Activated CD4-positive, alpha-beta T cell treated with anti-CD3 and anti-CD28 coated beads, Interleukin-2, amount 10 ng/mL, durations not matched to agents 24 days and 14 days (primary cell): ENCODE measurements around the gene DNAH8. TPM values are rescaled to one million over a fixed set of nuclear protein-coding genes. Genes with fewer than 3 reads are reported as not detected.

Experiments used
- DNase-seq: peaks from one replicate; pipeline ENCODE4 v3.0.0; 2022
- H3K27ac Mint-ChIP-seq: one replicate; pipeline ENCODE4 v1.8.0; 2022; ENCODE audit warnings: mild to moderate bottlenecking, mixed read lengths
- H3K27me3 Mint-ChIP-seq: one replicate; pipeline ENCODE4 v1.8.0; 2022; ENCODE audit warnings: mixed read lengths
- H3K36me3 Mint-ChIP-seq: one replicate; pipeline ENCODE4 v1.8.0; 2022; ENCODE audit warnings: low read depth, mild to moderate bottlenecking, mixed read lengths
- H3K4me1 Mint-ChIP-seq: one replicate; pipeline ENCODE4 v1.8.0; 2021; ENCODE audit warnings: mixed read lengths
- H3K4me3 Mint-ChIP-seq: one replicate; pipeline ENCODE4 v1.8.0; 2022; ENCODE audit warnings: mild to moderate bottlenecking, moderate library complexity, mixed read lengths
- H3K9me3 Mint-ChIP-seq: one replicate; pipeline ENCODE4 v1.8.0; 2021; ENCODE audit warnings: mixed read lengths
- intact Hi-C: fragments of 100-400 bp; cut with micrococcal nuclease; formaldehyde crosslinking; loops from one replicate; pipeline ENCODE4 v1.15.1; 2023
- total RNA-seq: library from RNA; stranded (reverse); gene quantifications from 2 replicates; pipeline ENCODE4 v1.2.3, GENCODE V29; 2022

The DNAH8 gene
- total RNA-seq, 1 donor from 2014 or later = not detected

DNA sequence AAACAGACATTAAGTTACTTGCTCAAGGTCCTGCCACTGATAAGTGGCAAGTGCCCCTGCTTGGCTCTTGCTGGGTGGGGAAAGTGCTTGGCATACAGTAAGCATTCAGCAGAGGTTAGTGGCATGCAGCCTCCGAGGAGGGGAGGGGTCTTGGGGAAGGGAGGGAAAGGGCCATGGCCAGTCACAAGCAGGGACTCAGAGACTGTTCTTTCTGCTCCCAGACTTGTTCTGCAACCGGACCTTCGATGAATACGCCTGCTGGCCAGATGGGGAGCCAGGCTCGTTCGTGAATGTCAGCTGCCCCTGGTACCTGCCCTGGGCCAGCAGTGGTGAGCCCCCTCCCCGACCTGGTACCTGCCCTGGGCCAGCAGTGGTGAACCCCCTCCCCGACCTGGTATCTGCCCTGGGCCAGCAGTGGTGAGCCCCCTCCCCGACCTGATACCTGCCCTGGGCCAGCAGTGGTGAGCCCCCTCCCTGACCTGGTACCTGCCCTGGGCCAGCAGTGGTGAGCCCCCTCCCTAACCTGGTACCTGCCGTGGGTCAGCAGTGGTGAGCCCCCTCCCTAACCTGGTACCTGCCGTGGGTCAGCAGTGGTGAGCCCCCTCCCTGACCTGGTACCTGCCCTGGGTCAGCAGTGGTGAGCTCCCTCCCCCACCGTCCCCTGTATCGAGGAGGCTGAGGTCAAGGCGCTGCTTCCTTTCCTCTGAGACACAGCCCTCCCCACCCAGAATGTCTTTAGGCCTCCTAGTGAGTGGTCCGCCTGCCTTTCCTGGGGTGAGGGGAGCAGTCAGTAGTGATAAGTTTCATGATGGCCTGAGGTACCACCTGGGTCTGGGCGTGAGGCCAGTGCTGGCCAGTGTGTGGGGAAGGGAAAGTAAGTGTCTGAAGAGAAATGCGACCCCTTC lies 342.4 kb downstream of the DNAH8 start:
- H3K4me1 Mint-ChIP-seq = no peaks in the 10 kb centered on the region
- no peak for DNase-seq
- no peaks in the 10 kb centered on the region for H3K9me3 Mint-ChIP-seq
- no peak overlapping the region for H3K27ac Mint-ChIP-seq
- H3K36me3 Mint-ChIP-seq = no peaks in the 10 kb centered on the region
- H3K4me3 Mint-ChIP-seq = no peak overlapping the region
- intact Hi-C loops = no loop called here
- H3K27me3 Mint-ChIP-seq = peaks cover 22% of the 10 kb centered on the region

GRCh38 chr6:39058471-39059147 lies 343.5 kb downstream of the DNAH8 start:
- intact Hi-C loops = no loop called here
- no peaks in the 10 kb centered on the region for H3K36me3 Mint-ChIP-seq
- peaks cover 19% of the 10 kb centered on the region for H3K27me3 Mint-ChIP-seq
- no peak overlapping the region for H3K4me3 Mint-ChIP-seq
- no peak overlapping the region for H3K27ac Mint-ChIP-seq
- no peaks in the 10 kb centered on the region for H3K9me3 Mint-ChIP-seq
- H3K4me1 Mint-ChIP-seq = no peaks in the 10 kb centered on the region
- DNase-seq = no peak

DNA sequence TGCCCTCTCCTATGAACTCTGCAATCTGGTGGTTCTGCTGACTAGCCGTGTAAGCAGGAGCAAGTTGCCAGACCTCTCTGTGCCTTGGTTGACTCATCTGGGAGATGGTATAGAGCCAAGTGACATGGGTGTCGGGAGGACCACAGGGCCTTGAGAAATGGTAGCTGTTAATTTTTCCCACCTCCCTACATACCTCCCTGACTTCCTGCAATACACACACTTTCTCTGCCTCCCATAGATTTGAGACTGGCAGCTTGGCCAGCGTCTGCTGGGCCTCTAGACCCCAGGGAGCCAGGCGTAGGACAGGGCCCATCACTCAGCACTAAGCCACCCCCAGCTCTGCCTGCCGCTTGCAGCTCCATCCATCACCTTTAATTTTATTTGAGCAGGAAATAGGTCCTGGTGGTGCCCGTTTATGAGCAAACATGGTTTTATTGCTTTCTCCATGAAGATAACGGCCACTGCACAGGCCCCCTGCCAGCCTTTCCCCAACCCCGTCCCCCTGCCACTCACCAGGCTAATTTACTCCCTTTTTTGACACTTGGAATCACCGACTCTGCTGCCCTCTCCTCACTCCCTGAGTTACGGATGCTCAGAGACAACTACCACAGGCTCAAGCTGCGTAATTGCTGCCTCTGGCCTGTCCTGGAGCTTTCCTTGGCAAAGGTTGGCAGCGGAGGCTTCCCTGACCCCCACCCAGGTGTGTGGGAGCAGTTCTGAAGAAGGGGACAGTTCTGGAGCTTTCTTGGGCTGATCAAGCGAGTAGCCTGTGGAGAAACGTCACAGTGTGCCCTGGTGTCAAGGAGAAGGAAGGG lies 344.6 kb downstream of the DNAH8 start:
- Mint-ChIP-seq H3K4me1 (no peaks in the 10 kb centered on the region), H3K27ac (no peak overlapping the region), H3K27me3 (peaks cover 18% of the 10 kb centered on the region), H3K9me3 (no peaks in the 10 kb centered on the region), H3K4me3 (no peak overlapping the region), H3K36me3 (no peaks in the 10 kb centered on the region)
- intact Hi-C loops = no loop called here
- DNase-seq = no peak

- Mint-ChIP-seq H3K27ac (no peak overlapping the region), H3K4me1 (no peaks in the 10 kb centered on the region), H3K36me3 (no peaks in the 10 kb centered on the region), H3K27me3 (peaks cover 24% of the 10 kb centered on the region), H3K9me3 (no peaks in the 10 kb centered on the region), H3K4me3 (no peak overlapping the region)
- intact Hi-C loops = no loop called here
- DNase-seq = no peak
These were observed 345.5 kb downstream of the DNAH8 start for GRCh38 chr6:39060467-39061160.

GRCh38 chr6:39061182-39061581 lies 346.1 kb downstream of the DNAH8 start:
- Mint-ChIP-seq H3K9me3 (no peaks in the 10 kb centered on the region), H3K27ac (no peak overlapping the region), H3K4me1 (no peaks in the 10 kb centered on the region), H3K4me3 (no peak overlapping the region), H3K36me3 (no peaks in the 10 kb centered on the region), H3K27me3 (peaks cover 23% of the 10 kb centered on the region)
- DNase-seq = no peak
- intact Hi-C loops = no loop called here

- no peak for DNase-seq
- Mint-ChIP-seq H3K4me3 (no peak overlapping the region), H3K27ac (no peak overlapping the region), H3K36me3 (no peaks in the 10 kb centered on the region), H3K4me1 (no peaks in the 10 kb centered on the region), H3K9me3 (no peaks in the 10 kb centered on the region), H3K27me3 (peaks cover 21% of the 10 kb centered on the region)
- intact Hi-C loops = no loop called here
These were observed 346.5 kb downstream of the DNAH8 start for GRCh38 chr6:39061588-39061987.

DNA sequence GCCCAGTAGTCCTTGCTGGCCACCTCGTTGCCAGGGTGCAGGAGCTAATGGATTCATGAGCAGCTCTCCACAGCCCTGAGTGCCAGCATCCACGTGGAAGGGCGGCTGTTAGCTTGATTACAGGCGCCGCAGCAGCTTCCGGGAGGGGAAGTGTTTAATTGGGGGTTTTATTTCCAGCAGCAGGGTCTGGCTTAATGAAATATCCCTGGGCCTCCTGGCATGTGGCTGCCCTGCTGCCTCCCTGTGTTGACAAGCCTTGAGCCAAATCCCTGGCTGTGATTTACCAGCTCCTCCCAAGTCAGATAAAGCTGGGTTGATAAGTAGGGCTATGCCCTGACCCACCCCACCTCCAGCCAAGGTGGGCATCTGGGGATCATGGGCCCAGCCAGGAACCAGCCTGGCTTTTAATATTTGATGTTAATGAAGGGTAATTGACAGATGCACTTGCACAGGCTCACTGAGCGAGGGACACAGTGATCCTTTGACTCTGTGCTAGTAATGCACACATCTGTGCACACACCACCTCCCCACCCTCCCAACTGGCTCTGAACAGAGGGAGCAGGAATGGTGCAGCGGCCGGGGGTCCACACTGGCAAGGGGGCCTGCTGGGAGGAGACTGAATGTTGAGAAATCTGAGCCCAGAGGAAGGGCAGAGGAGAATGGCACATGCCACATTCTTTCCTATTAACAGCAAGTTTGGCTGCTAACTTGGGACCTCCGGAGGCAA lies 347.1 kb downstream of the DNAH8 start:
- intact Hi-C loops = no loop called here
- H3K27ac Mint-ChIP-seq = no peak overlapping the region

DNA sequence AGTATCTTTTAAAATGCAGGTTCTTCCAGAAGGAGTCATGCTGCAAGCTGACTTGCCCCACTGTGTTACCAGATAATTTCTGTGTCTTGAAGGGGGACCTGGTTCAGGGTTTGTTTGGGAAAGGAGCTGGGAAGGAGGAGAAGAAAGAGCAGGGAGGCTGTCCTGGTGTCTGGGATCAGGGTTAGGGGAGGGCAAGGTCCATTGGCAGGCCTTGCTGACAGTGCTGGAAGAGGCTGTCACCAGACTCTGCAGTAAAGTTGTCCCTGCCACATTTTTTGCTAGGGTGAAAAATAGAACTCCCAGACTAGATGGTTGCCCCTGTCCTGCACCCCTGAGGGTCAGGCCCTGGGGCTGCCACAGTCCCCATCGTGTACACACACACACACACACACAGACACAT lies 348.4 kb downstream of the DNAH8 start:
- H3K9me3 Mint-ChIP-seq = no peaks in the 10 kb centered on the region
- H3K27me3 Mint-ChIP-seq = peaks cover 26% of the 10 kb centered on the region
- H3K4me3 Mint-ChIP-seq = no peak overlapping the region

More for the DNA sequence above, 347.1 kb downstream of the DNAH8 start:
- Mint-ChIP-seq H3K4me3 (no peak overlapping the region), H3K36me3 (no peaks in the 10 kb centered on the region), H3K9me3 (no peaks in the 10 kb centered on the region), H3K4me1 (no peaks in the 10 kb centered on the region), H3K27me3 (peaks cover 23% of the 10 kb centered on the region)
- no peak for DNase-seq

DNA sequence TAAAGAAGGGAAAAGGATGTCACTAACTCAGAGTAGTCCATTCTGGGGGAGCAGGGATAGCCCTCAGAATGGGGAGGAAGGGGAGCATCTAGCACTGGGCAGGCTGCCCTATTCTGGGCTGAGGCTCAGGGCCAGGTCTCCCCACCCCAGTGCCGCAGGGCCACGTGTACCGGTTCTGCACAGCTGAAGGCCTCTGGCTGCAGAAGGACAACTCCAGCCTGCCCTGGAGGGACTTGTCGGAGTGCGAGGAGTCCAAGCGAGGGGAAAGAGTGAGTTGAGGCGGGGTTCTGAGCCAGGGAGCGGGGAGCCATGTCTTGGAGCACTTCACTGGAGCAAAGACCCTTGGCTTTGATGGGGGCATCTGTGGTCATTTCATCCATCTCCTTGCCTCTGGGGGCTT lies 350.4 kb downstream of the DNAH8 start:
- intact Hi-C loops = no loop called here
- H3K36me3 Mint-ChIP-seq = no peaks in the 10 kb centered on the region
- no peak overlapping the region for H3K4me3 Mint-ChIP-seq
- H3K27ac Mint-ChIP-seq = no peak overlapping the region
- H3K27me3 Mint-ChIP-seq = peaks cover 31% of the 10 kb centered on the region
- H3K9me3 Mint-ChIP-seq = no peaks in the 10 kb centered on the region
- H3K4me1 Mint-ChIP-seq = no peaks in the 10 kb centered on the region
- DNase-seq = no peak

More for the DNA sequence above, 348.4 kb downstream of the DNAH8 start:
- Mint-ChIP-seq H3K36me3 (no peaks in the 10 kb centered on the region), H3K27ac (no peak overlapping the region), H3K4me1 (no peaks in the 10 kb centered on the region)
- no peak for DNase-seq
- intact Hi-C loops = no loop called here

- H3K4me1 Mint-ChIP-seq = no peaks in the 10 kb centered on the region
- no peaks in the 10 kb centered on the region for H3K36me3 Mint-ChIP-seq
- no peak overlapping the region for H3K4me3 Mint-ChIP-seq
- peaks cover 33% of the 10 kb centered on the region for H3K27me3 Mint-ChIP-seq
- intact Hi-C loops = no loop called here
- no peak overlapping the region for H3K27ac Mint-ChIP-seq
- DNase-seq = no peak
- no peaks in the 10 kb centered on the region for H3K9me3 Mint-ChIP-seq
These were observed 353.3 kb downstream of the DNAH8 start for GRCh38 chr6:39068391-39068790.

GRCh38 chr6:39072830-39073229 lies 357.7 kb downstream of the DNAH8 start:
- no peak overlapping the region for H3K27ac Mint-ChIP-seq
- intact Hi-C loops = no loop called here

GRCh38 chr6:39073471-39074355 lies 358.6 kb downstream of the DNAH8 start:
- Mint-ChIP-seq H3K4me3 (no peak overlapping the region), H3K36me3 (no peaks in the 10 kb centered on the region), H3K4me1 (no peaks in the 10 kb centered on the region)

More at GRCh38 chr6:39072830-39073229, 357.7 kb downstream of the DNAH8 start:
- H3K36me3 Mint-ChIP-seq = no peaks in the 10 kb centered on the region
- no peaks in the 10 kb centered on the region for H3K9me3 Mint-ChIP-seq
- no peaks in the 10 kb centered on the region for H3K4me1 Mint-ChIP-seq
- H3K4me3 Mint-ChIP-seq = no peak overlapping the region
- DNase-seq = no peak
- peaks cover 22% of the 10 kb centered on the region for H3K27me3 Mint-ChIP-seq

More at GRCh38 chr6:39073471-39074355, 358.6 kb downstream of the DNAH8 start:
- no peak for DNase-seq
- intact Hi-C loops = no loop called here
- peaks cover 19% of the 10 kb centered on the region for H3K27me3 Mint-ChIP-seq
- H3K9me3 Mint-ChIP-seq = no peaks in the 10 kb centered on the region
- no peak overlapping the region for H3K27ac Mint-ChIP-seq
